GM18870 (cell line): ENCODE measurements around the gene TNRC6A.
A peak's percentile ranks its signal among the peaks of the same experiment; 100 is the strongest.
"Not testable (repeated sequence)": the region's sequence is repeated elsewhere in the genome, so short reads cannot be mapped to it uniquely, and the experiment has no call there.

ENCODE experiments used
- ATAC-seq: cut with Tn5 transposase; IDR thresholded peaks from one replicate; pipeline ENCODE4 v1.9.1; 2021; ENCODE audit warnings: moderate library complexity; ENCODE audit not compliant: unreplicated experiment

The TNRC6A gene

DNA sequence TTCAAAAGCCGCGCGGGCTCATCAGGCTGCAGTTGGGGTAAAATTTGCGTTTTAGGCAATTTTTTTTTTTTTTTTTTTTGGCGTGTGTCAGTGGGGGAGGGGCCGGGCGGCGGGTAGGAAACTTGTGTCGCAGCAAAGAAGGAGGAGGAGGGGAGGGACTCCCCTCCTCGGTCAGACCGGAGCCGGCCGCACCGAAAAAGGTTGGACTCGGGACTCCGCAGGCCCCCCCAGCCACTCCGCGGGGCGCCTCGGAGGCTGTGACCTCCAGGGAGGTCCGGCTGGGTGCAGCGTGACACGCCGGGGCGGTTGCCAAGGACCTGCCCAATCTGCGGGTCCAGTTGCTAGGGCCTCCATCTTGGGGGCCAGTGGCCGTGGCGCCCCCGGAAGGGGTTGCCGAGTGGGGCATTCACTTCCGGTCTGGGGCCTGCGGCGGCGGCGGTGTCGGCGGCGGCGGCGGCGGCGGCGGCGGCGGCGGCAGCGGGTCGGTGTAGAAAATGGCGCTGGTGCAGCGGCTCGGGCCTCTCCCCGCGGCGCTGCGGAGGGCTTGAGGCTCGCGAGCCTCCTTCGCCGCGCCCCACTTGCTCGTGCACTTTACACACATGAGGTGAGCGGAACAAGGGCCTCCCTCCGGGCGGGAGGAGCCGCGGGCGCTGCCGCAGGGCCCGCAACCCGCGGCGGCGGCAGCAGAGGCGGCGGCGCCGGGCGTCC, at the start of gene TNRC6A:
TSS of gene TNRC6A (plus strand) at position 409 of the 708 bp plus-strand sequence. CDS start at position 600, 191 bp downstream.
- ATAC-seq: peak; percentile 81

DNA sequence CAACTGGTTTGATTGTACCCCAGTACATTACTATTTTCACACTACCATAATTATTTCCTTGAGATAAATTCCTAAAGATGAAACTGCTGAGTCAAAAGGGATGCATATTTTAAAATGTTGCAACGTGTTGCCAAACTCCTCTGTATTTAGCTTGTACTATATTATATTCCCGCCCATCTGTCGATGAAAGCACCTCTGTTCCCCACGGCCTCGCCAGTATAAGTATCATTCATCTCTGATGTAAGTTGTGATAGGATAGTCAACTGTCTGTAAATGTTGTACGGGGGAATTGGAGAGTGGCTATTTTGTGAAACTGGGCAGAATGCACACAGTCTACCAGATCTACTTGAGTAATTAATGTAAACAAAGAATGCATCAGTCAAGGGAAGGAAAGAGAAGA, 47.7 kb upstream of the TNRC6A start:
- ATAC-seq: no peak

DNA sequence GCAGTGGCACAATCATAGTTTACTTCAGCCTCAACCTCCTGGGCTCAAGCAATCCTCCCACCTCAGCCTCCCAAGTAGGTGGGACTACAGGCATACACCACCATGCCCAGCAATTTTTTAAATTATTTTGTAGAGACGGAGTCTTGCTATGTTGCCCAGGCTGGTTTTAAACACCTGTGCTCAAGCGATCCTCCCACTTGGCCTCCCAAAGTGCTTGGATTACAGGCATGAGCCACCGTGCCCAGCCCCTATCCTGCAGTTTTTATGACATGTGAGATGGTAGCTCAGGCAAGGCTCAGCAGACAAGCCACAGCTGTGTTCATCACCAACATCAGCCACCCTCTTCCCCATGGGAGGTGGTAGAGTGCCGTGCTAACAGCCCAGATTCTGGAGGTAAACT, 46.2 kb upstream of the TNRC6A start:
- no peak for ATAC-seq

DNA sequence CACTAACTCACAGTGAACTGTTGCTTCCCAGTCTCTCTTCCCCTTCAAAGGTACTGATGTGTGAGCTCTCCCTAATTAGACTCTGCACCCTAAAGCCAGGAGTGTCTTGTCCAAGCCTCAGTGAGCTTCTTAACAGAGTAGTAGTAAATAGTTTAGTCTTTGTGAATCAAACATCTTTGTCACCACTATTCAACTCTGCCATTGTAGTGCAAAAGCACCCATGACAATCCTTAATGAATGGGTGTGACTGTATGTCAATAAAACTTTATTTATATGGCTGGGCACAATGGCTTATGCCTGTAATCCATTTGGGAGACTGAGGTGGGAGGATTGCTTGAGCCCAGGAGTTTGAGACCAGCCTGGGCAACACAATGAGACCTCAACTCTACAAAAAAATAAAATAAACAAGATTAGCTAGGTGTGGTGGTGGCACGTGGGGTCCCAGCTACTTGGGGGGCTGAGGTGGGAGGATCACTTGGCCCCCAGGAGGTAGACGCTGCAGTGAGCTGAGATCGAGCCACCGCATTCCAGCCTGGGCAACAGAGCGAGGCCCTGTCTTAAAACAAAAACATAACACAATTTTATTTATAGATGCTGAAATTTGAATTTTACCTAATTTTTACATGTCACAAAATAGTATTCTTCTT, 45.5 kb upstream of the TNRC6A start:
- ATAC-seq: no peak

DNA sequence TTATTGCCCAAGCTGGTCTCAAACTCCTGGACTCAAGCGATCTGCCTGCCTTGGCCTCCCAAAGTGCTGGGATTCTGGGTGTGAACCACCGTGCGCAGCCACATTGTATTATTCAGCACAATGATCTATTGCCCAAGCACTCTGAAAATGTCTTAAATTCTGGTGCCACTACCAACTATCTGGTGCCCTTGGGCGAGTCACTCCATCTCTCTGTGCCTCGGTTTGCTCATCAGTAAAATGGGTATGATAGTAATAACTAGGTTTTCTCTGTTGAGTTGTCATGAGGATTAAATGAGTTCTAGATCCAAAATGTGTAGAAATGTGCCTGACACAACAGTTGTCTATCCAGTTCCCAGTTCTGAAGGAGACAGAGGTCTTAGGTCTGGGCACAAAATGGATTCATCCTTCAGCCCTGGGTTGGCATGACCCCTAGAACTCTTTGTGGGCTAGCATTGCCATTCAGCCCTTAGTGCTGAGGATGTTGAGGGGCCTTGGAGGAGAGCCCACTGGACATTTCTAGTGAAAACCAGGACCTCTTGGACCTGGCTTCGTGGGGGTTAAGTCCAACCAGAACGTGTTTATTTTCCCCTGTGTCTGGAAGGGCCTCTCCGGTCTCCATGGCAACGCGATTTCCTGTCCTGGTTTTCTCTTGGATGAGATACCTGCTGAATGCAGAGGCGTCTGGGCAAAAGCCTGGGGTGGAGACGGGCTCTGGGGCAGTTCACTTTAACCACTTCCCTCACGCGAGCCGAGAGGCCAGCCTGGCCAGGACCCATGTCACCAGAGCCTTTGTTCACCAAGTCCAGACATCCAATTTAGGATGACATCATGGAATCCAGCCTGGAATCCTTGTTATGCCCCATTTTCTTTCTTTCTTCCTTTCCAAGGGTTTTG, 43.7 kb upstream of the TNRC6A start:
- ATAC-seq: no peak

DNA sequence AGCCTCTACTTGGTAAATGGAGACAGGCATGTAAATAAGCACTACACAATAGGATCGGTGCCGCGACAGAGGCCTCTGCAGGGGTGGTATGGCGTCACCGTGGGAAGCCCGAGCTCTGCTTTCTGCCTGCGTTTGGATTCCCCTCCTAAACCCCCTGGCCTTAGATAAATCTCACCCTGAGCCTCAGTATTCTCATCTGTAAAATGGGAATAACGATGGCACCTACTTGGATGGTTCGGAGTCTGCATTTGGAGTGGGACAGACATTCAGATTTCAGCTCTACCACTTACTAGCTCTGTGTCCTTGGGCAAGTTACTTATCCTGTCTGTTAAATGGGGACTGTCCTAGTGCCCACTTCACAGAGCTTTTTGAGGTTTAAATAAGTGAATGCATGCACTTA, 42.8 kb upstream of the TNRC6A start:
- no peak for ATAC-seq

DNA sequence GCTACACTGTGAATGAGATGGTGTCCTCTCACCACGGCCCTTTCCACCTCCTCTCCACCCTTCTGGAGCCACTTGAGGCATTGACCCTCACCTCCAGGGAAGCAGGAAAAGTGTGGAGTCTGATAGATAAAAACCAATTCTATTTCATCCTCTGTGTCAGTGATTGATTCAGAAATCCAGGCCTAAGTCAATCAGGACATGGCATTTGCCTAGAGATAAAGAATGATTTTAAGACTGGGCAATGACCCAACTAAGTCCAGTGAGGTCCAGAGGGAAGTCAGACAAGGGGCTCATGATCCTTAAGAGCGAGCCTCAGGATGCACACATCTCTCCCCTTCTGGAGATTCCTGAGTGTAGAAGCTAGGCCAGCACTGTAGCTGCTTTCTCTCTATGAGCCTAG, 41.1 kb upstream of the TNRC6A start:
- ATAC-seq: no peak

DNA sequence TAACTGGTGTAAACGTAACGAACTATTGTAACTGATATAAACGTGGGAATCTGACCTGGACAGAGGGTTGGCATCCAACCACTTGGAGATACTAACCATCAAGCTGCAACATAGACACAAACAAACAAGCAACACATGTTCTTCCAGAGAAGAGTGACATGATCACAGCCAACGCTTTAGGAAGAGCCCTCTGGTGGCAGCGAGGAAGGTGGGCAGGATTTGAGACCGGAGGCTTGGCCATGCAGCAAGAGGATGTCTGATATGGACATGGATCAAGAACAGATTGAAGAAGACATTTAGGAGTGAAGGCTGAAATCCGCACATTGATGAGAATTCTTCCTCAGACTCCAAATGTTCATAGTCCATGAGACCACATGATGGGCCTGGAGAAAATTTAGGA, 40.3 kb upstream of the TNRC6A start:
- no peak for ATAC-seq

DNA sequence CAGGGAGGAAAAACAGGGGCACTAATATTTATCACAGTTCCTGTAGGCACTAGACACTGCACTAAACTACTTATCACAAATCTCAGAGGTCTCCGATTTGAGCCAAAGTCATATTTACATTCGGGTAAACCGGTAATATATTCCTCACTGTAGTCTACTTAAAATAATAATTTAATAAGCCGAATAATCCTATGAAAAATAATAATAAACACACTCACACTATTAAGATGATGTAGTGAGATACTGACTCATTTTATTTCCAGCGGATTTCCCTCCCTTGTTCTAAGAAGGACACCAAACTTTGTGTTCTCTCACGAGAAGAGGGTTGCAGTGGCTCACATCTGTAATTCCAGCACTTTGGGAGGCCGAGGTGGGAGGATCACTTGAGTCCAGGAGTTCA, 36.6 kb upstream of the TNRC6A start:
- ATAC-seq: no peak

DNA sequence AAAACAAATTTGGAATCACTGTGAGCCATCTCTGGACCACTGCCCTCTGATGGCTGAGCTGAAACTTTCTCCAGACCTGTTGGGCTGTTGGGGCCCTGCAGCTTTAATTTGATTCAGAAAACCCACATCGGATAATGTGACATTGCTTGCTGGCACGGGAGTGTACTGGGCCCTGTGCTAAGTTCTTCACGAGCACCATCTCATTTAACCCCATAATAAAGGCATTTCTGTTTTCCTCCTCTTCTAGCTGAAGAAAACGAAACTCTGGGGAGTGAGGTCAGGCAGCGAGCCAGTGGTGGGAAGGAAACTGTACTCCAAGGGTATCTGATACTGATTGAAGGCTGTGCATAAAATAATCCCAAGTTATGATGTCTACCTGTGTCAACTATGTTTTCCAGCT, 34.5 kb upstream of the TNRC6A start:
- no peak for ATAC-seq

DNA sequence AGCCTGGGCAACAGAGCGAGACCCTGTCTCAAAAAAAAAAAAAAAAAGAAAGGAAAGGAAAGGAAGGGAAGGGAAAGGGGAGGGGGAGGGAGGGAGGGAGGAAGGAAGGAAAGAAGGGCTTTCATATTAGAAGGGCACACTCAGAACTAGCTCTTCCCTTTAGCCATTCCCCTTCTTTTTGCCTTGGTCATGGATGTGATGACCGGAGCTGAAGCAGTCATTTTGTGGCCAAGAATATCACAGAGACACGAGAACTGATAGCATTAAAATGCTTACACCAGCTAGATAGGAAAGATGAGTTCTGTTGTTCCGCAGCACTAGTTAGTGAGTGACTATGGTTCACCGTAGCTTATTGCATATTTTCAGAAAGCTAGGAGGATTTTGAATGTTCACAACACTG, 32.8 kb upstream of the TNRC6A start:
- ATAC-seq: no peak

DNA sequence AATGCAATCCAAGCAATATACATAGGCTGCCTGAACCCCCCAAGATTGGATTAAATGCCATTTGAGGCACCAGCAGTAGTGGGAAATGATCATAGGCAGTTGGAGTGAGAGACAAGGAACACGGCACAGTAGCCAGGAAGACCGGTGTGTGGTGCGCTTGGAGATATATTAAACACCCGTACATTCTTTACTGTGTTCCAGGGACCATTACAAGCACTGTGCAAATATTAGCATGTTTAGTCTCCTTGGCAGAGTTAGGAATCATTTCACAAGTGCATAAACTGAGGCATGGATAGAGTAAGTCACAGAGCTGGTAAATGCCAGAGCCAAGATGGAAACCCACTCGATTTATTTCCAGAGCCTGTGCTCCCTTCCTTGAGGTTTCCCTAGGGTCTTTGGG, 31.1 kb upstream of the TNRC6A start:
- no peak for ATAC-seq

DNA sequence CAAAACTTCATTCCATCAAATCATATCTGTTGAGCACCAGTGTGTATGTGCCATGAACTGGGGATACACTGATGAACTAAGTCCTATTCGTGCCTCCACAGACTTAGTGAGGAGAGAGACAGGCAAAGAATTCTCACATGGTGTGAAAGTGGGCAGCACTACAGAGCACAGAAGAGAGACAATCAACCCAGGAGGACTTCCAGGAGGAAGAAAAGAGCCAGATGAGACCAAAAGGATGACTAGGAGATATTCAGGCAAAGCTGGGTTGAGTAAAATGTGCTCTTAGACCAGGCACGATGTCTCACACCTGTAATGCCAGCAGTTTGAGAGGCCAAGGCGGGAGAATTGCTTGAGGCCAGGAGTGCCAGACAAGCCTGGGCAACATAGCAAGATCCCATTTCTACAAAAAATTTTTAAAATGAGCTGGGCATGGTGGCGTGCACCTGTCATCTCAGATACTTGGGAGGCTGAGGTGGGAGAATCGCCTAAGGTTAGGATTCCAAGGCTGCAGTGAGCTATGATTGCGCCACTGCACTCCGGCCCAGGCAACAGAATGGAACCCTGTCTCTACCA, 30.2 kb upstream of the TNRC6A start:
- ATAC-seq: no peak

DNA sequence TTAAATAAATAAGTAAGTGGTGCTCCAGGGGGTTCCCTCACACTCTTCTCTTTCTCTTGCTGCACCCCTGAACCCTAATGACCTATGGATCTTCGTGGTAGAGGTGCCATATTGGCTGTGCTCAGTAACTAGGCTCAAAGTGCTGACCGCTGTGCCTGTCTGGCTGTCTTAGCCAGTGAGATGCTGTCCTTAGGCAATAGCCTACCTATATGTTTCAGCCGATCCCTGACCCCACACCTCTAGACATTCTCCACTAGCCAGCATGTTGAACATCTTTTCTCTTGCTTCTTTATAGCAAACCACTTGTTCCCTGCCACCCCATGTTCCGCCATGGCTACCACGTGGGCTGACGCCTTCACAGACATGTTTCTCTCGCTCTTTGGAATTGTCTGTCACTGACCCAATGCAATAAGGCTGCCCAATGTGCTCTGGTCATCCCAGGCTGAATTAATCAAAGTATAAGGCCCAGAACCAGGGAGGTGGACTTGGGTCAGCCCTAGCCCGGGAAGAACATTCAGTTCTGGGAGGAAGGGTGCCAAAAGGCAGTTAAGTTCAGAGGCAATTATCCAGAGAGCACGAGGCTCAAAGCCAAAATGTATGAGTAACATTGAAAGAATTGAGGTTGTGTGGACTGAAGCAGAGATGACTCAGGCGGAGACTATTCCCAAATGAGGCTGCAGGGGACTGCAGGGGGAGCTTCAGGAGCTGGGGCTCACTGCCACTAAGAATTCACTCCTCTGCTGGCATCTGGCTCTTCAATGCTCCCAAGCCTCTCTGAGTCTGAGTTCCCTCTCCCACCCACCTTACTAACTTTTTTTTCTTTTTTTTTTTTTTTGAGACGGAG, 28.7 kb upstream of the TNRC6A start:
- ATAC-seq: no peak

DNA sequence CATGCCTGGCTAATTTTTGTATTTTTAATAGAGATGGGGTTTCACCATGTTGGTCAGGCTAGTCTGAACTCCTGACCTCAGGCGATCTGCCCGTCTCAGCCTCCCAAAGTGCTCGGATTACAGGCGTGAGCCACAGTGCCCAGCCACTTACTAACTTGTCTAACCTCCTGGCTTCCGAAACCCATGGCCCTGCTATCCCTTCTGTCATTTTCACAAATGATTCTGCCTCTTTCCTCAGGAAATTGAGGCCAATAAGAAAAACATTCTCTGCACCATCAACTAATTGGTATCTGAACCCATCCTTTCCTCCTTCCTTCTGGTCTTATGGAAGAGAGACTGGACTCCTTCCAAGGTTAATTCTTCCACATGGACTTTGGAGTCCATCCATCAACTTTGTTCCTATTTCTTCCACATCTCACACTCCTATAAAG, 27.9 kb upstream of the TNRC6A start:
- no peak for ATAC-seq

DNA sequence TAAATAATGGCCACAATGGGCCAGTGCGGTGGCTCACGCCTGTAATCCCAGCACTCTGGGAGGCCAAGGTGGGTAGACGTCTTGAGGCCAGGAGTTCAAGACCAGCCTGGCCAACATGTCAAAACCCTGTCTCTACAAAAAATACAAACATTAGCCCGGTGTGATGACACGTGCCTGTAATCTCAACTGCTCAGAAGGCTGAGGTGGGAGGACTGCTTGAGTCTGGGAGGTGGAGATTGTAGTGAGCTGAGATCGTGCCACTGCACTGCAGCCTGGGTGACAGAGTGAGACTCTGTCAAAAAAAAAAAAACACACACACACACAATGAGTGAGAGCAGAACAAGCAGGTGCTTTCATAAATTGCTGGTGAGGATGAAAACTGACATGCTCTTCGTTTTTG, 21.7 kb upstream of the TNRC6A start:
- ATAC-seq: not testable (repeated sequence)

DNA sequence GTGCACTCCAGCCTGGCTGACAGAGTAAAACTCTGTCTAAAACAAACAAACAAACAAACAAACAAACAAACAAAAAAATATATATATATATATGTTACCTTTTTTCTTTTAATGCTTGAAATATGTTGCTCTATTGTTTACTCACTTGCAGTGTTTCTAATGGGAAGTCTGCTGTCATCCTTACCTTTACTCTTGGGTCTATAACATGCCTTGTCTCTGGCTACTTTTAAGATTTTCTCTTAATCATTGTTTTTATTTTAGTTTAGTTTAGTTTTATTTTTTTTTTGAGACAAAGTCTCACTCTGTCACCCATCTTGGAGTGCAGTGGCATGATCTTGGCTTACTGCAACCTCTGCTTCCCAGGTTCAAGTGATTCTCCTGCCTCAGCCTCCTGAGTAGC, 16.1 kb upstream of the TNRC6A start:
- ATAC-seq: no peak

DNA sequence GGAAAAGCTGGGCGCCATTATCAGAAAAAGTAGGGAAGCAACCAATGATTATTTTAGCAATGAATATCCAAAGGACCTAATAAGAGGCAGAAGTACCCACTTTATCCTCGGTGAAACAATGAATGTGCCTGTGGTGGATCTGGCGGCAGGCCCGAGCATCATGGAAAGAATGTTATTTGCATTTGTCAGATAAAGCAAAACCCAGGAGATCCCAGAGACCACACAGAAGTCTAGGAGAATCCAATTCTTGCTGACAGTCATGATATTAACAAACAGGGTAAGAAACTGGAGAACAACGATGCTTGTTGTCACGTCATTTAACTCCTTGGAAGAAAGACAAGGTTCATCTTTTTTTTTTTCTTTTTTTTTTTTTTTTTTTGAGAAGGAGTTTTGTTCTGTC, 12.0 kb upstream of the TNRC6A start:
- ATAC-seq: no peak

DNA sequence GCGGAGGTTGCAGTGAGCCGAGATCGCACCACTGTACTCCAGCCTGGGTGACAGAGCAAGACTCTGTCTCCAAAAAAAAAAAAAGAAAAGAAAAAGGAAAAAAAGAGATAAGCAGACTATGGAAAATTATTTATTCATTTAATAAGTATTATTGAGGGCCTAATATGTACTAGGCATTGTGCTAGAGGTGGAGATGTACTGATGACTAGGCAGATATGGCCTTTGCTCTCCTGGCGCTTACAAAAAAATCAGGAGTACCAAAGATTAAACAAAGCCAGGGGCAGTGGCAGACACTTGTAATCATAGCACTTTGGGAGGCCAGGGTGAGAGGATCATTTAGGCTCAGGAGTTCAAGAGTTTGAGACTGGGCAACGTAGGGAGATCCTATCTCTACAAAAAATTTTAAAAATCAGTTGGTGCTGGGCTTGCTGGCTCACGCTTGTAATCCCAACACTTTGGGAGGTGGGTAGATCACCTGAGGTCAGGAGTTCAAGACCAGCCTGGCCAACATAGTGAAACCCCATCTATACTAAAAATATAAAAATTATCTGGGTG, 10.4 kb upstream of the TNRC6A start:
- no peak for ATAC-seq

DNA sequence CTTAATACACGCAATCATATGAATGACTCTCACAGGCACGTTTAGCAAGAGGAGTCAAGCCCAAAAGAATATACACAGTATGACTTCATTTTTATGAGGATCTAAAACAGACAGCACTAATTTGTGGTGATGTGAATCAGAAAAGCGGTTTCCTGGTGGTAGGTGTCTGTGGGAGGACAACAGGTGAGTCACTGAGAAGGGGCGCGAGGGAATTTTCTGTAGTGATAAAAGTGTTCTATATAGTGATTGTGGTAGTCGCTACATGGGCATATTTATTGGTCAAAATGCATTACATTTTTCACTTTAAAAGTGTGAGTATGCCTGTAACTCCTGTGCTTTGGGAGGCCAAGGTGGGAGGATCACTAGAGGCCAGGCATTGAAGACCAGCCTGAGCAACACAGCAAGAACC, 7.6 kb upstream of the TNRC6A start:
- no peak for ATAC-seq
